Stomach (tissue), 9 donors: ENCODE measurements around the gene ACCS. TPM values are rescaled to one million over a fixed set of nuclear protein-coding genes. Genes with fewer than 3 reads are reported as not detected.

ENCODE experiments used
- DNase-seq, 2 donors: peaks; one replicate each; pipeline versions ENCODE4 v3.0.0 to v3.0.0-alpha.2; 2013 to 2019
- H3K27ac ChIP-seq, 5 donors: fragments of 200-600 bp in 4 of 5; sonication (generic) in 4 of 5; one replicate each; pipeline ENCODE4 v1.5.1; 2013 to 2019; ENCODE audit warnings: mild to moderate bottlenecking in 1 of 5, moderate library complexity in 1 of 5
- H3K27me3 ChIP-seq, 3 donors: fragments of 200-600 bp; sonication (generic); one replicate each; pipeline ENCODE4 v1.5.1; 2017 to 2019; ENCODE audit warnings: mixed run types in 1 of 3
- H3K36me3 ChIP-seq, 4 donors: fragments of 200-600 bp; sonication (generic); 1 replicate in 3 of 4; 2 replicates in 1 of 4; pipeline ENCODE4 v1.5.1; 2016 to 2019
- H3K4me1 ChIP-seq, 4 donors: fragments of 200-600 bp; sonication (generic); one replicate each; pipeline ENCODE4 v1.5.1; 2016 to 2019
- H3K4me3 ChIP-seq, 4 donors: fragments of 200-600 bp; sonication (generic) in 3 of 4; one replicate each; pipeline ENCODE4 v1.5.1; 2016 to 2019; ENCODE audit warnings: mild to moderate bottlenecking in 1 of 4
- H3K9me3 ChIP-seq, 4 donors: fragments of 200-600 bp; sonication (generic); one replicate each; pipeline ENCODE4 v1.5.1; 2016 to 2019
- CTCF ChIP-seq, 7 experiments: fragments of 450-650 bp in 4 of 7; fragments of 200-600 bp in 3 of 7; sonication (generic) in 3 of 7; IDR thresholded peaks; one replicate each; pipeline ENCODE4 v1.5.1; 2016 to 2019; ENCODE audit warnings: antibody characterized with exemption in 7 of 7, control low read depth in 2 of 7, mild to moderate bottlenecking in 1 of 7
- EP300 ChIP-seq: sonication (generic); formaldehyde crosslinking; IDR thresholded peaks from one replicate; pipeline ENCODE4 v1.6.1; 2017; ENCODE audit warnings: antibody characterized with exemption
- POLR2A ChIP-seq, 4 donors: fragments of 450-650 bp; IDR thresholded peaks; one replicate each; pipeline ENCODE4 v1.6.1; 2016; ENCODE audit warnings: antibody characterized with exemption in 4 of 4, control low read depth in 2 of 4, mild to moderate bottlenecking in 1 of 4, moderate library complexity in 1 of 4
- POLR2AphosphoS5 ChIP-seq, 3 donors: sonication (generic); formaldehyde crosslinking; IDR thresholded peaks; one replicate each; pipeline ENCODE4 v1.6.1; 2016; ENCODE audit warnings: antibody characterized with exemption in 3 of 3
- WGBS, 5 donors: extraction: QIAGEN DNeasy Blood & Tissue Kit in 3 of 5; methylation state at CpG; one replicate each; pipeline versions ENCODE4 v1.1.5 to v1.1.7; 2013 to 2018; 5-methylcytosine and 5-hydroxymethylcytosine counted together
- intact Hi-C: fragments of 100-400 bp; cut with DNase I; formaldehyde crosslinking; loops from one replicate; pipeline ENCODE4 v1.15.1; 2023; ENCODE audit warnings: low total_unique reads
- polyA plus RNA-seq, 3 donors: library from polyadenylated mRNA; stranded (reverse); fragments of 200-250 nt; gene quantifications; one replicate each; pipeline ENCODE4 v1.2.3, GENCODE V29; 2013
- total RNA-seq, 5 donors: library from RNA; depleted of rRNA; stranded (reverse); fragments of >200 nt; gene quantifications; one replicate each; pipeline versions ENCODE4 v1.1.0 to v1.2.3, GENCODE V29; 2014 to 2016
- donor health status: healthy with polysubstance abuse.
- donor health status: Bipolar disorder and iron deficiency.
- donor health status: healthy.

ACCS gene
- total and polyA plus RNA-seq, 8 donors, result 14.7 to 71.1 (median 28.0) TPM

DNA sequence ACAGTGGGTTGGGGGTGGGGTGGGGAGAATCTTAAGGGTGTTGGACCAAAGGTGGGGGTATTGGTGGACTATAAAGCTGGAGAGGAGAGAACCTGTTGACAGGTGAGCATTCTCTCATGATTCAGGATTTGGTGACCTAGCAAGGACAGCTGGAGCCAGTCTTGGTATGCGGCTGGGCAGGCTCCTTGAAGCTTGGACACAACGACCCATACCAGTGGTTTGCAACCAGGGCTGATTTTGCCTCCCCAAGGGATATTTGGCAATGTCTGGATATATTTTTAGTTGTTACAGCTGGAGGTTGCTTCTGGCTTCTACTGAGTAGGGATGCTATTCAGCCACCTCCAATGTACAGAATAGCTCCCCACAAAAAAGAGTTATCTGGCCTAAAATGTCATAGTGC, 35.0 kb downstream of the ACCS start:
- no peak for TF ChIP-seq EP300
- TF ChIP-seq CTCF (IDR thresholded peaks at IDR 0.05), result no peak
- TF ChIP-seq POLR2A (IDR thresholded peaks at IDR 0.05), result no peak
- no peak for TF ChIP-seq POLR2AphosphoS5 (IDR thresholded peaks at IDR 0.05)
- 83 to 92% (median 89%) methylated on average over 2 of the region's 2 CpGs for WGBS, 5 donors
- peaks cover 4 to 25% (median 15%) of the 10 kb centered on the region in 4 donors for H3K4me1 ChIP-seq
- intact Hi-C loops, result no loop called here
- no peak overlapping the region for H3K4me3 ChIP-seq
- no peak for DNase-seq
- H3K27me3 ChIP-seq, result no peaks in the 10 kb centered on the region
- peaks cover 0 to 19% (median 6%) of the 10 kb centered on the region in 4 donors for H3K36me3 ChIP-seq
- H3K9me3 ChIP-seq, result no peaks in the 10 kb centered on the region
- no peak overlapping the region for H3K27ac ChIP-seq

- TF ChIP-seq POLR2A (IDR thresholded peaks at IDR 0.05) (no peak), CTCF (IDR thresholded peaks at IDR 0.05) (no peak), POLR2AphosphoS5 (IDR thresholded peaks at IDR 0.05) (no peak), EP300 (no peak)
- Histone ChIP-seq H3K27me3 (no peaks in the 10 kb centered on the region), H3K4me1 (peaks cover 0 to 9% (median 2%) of the 10 kb centered on the region in 4 donors), H3K4me3 (no peak overlapping the region), H3K9me3 (no peaks in the 10 kb centered on the region), H3K27ac (no peak overlapping the region), H3K36me3 (peaks cover 16 to 37% (median 29%) of the 10 kb centered on the region in 4 donors)
- intact Hi-C loops, result no loop called here
- no peak for DNase-seq
- 85 to 96% (median 91%) methylated on average over 5 of the region's 5 CpGs for WGBS, 5 donors
These were observed 38.6 kb downstream of the ACCS start for GRCh38 chr11:44104481-44105294.

- Histone ChIP-seq H3K36me3 (peaks cover 17 to 55% (median 38%) of the 10 kb centered on the region in 4 donors), H3K27me3 (no peaks in the 10 kb centered on the region), H3K9me3 (no peaks in the 10 kb centered on the region), H3K4me3 (no peak overlapping the region), H3K4me1 (peaks cover 0 to 25% (median 11%) of the 10 kb centered on the region in 4 donors), H3K27ac (no peak overlapping the region)
- no peak for TF ChIP-seq CTCF (IDR thresholded peaks at IDR 0.05)
- TF ChIP-seq EP300, result no peak
- no peak for TF ChIP-seq POLR2AphosphoS5 (IDR thresholded peaks at IDR 0.05)
- TF ChIP-seq POLR2A (IDR thresholded peaks at IDR 0.05), result no peak
- intact Hi-C loops, result no loop called here
- no peak for DNase-seq
- WGBS, 5 donors, result 91 to 95% (median 93%) methylated on average over 6 of the region's 6 CpGs
These were observed 42.2 kb downstream of the ACCS start for GRCh38 chr11:44108260-44108659.

DNA sequence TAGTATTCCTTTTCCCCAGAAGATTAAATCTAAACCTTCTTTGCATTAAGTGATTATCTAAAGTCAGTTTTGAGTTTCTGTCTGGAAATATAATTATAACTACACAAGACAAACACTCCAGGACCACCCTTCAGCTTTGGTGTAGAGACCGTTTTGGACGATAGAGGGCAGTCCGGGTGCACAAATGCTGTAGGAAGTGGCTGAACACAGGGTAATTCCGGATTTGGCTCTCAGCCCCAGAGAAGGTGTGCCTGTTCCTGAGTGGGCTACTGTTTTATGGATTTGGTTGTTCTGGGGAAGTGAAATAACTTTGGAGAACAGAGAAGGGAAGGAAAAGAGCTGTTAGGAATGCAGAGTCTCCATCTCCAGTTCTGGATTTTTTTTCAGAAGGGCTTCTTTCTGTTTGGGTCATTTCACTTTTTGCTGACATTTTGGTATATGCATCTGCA, 44.2 kb downstream of the ACCS start:
- Histone ChIP-seq H3K4me1 (peaks cover 0 to 25% (median 11%) of the 10 kb centered on the region in 4 donors), H3K4me3 (no peak overlapping the region), H3K27ac (no peak overlapping the region), H3K27me3 (no peaks in the 10 kb centered on the region), H3K9me3 (no peaks in the 10 kb centered on the region), H3K36me3 (peaks cover 29 to 75% (median 54%) of the 10 kb centered on the region in 4 donors)
- intact Hi-C loops, result no loop called here
- TF ChIP-seq EP300 (no peak), CTCF (IDR thresholded peaks at IDR 0.05) (peak in 5 of 7 experiments; percentile 21 to 61 (median 52))
- WGBS, 5 donors, result 1 to 7% (median 4%) methylated on average over 4 of the region's 4 CpGs
- DNase-seq, result peak; percentile 46 to 81
